ENCODE data around the gene USP49.
A peak's percentile ranks its signal among the peaks of the same experiment; 100 is the strongest.

The USP49 gene

GRCh38 chr6:41874741-41875140 is 20.4 kb downstream of the USP49 start:
- DNase-seq = no peak

- DNase-seq = no peak
Observed at GRCh38 chr6:41872147-41872546, 23.0 kb downstream of the USP49 start.

GRCh38 chr6:41871691-41872090 is 23.5 kb downstream of the USP49 start:
- no peak for DNase-seq

- DNase-seq = no peak
Observed at GRCh38 chr6:41859356-41859755, 35.8 kb downstream of the USP49 start.

- DNase-seq = no peak
Observed at GRCh38 chr6:41858703-41859102, 36.5 kb downstream of the USP49 start.

- no peak for DNase-seq
Observed at GRCh38 chr6:41850861-41851260, 44.3 kb downstream of the USP49 start.

GRCh38 chr6:41846666-41847237 is 48.4 kb downstream of the USP49 start:
- peak; percentile 8 for DNase-seq

- DNase-seq = no peak
Observed at GRCh38 chr6:41843178-41843577, 52.0 kb downstream of the USP49 start.

- no peak for DNase-seq
Observed at GRCh38 chr6:41840326-41840725, 54.8 kb downstream of the USP49 start.

- no peak for DNase-seq
Observed at GRCh38 chr6:41836660-41837052, 58.5 kb downstream of the USP49 start.

- DNase-seq = no peak
Observed at GRCh38 chr6:41836022-41836659, 59.0 kb downstream of the USP49 start.

- no peak for DNase-seq
Observed at GRCh38 chr6:41832263-41832662, 62.9 kb downstream of the USP49 start.

- no peak for DNase-seq
Observed at GRCh38 chr6:41826343-41827022, 68.7 kb downstream of the USP49 start.

- no peak for DNase-seq
Observed at GRCh38 chr6:41824571-41825569, 70.3 kb downstream of the USP49 start.

- no peak for DNase-seq
Observed at GRCh38 chr6:41823178-41823577, 72.0 kb downstream of the USP49 start.

- no peak for DNase-seq
Observed at GRCh38 chr6:41822021-41822420, 73.2 kb downstream of the USP49 start.

GRCh38 chr6:41821266-41821665 is 73.9 kb downstream of the USP49 start:
- no peak for DNase-seq

- DNase-seq = no peak
Observed at GRCh38 chr6:41818271-41819054, 76.7 kb downstream of the USP49 start.

GRCh38 chr6:41815587-41815986 is 79.6 kb downstream of the USP49 start:
- DNase-seq = no peak

- no peak for DNase-seq
Observed at GRCh38 chr6:41814629-41815028, 80.5 kb downstream of the USP49 start.

GRCh38 chr6:41813956-41814355 is 81.2 kb downstream of the USP49 start:
- no peak for DNase-seq

- no peak for DNase-seq
Observed at GRCh38 chr6:41813469-41813868, 81.7 kb downstream of the USP49 start.

All from right kidney (tissue), 1 donor.